Tibial nerve (tissue), 4 donors: ENCODE results near the gene STIM2. TPM values are rescaled to one million over a fixed set of nuclear protein-coding genes. Genes with fewer than 3 reads are reported as not detected.

Experiments
- DNase-seq, 2 donors: peaks; one replicate each; pipeline ENCODE4 v3.0.0-alpha.2; 2019; ENCODE audit warnings: low spot score in 2 of 2
- H3K27ac ChIP-seq, 4 donors: fragments of 200-600 bp; sonication (generic) in 3 of 4; one replicate each; pipeline ENCODE4 v1.5.1; 2017 to 2019; ENCODE audit warnings: mild to moderate bottlenecking in 1 of 4
- H3K27me3 ChIP-seq, 2 donors: fragments of 200-600 bp; sonication (generic) in 1 of 2; one replicate each; pipeline versions ENCODE4 v1.5.1 to v1.6.0; 2017 to 2019
- H3K36me3 ChIP-seq, 3 donors: fragments of 200-600 bp; sonication (generic); one replicate each; pipeline ENCODE4 v1.5.1; 2018 to 2019
- H3K4me1 ChIP-seq, 4 donors: fragments of 200-600 bp; sonication (generic) in 3 of 4; one replicate each; pipeline ENCODE4 v1.5.1; 2017 to 2019
- H3K4me3 ChIP-seq, 4 donors: fragments of 200-600 bp; sonication (generic) in 3 of 4; one replicate each; pipeline ENCODE4 v1.5.1; 2017 to 2019; ENCODE audit warnings: mild to moderate bottlenecking in 1 of 4, moderate library complexity in 1 of 4
- H3K9me3 ChIP-seq, 4 donors: fragments of 200-600 bp; sonication (generic) in 3 of 4; one replicate each; pipeline ENCODE4 v1.5.1; 2017 to 2019
- CTCF ChIP-seq, 5 experiments: fragments of 200-600 bp in 3 of 5; fragments of 450-650 bp in 2 of 5; sonication (generic) in 3 of 5; IDR thresholded peaks; one replicate each; pipeline ENCODE4 v1.5.1; 2016 to 2019; ENCODE audit warnings: antibody characterized with exemption in 5 of 5, mild to moderate bottlenecking in 3 of 5, moderate library complexity in 2 of 5
- EP300 ChIP-seq, 2 donors: sonication (generic); formaldehyde crosslinking; IDR thresholded peaks; one replicate each; pipeline ENCODE4 v1.6.1; 2017; ENCODE audit warnings: antibody characterized with exemption in 2 of 2, mild to moderate bottlenecking in 1 of 2
- POLR2A ChIP-seq, 2 donors: fragments of 450-650 bp; IDR thresholded peaks; one replicate each; pipeline ENCODE4 v1.6.1; 2017; ENCODE audit warnings: antibody characterized with exemption in 2 of 2, mild to moderate bottlenecking in 2 of 2, moderate library complexity in 2 of 2
- WGBS, 2 donors: methylation state at CpG; one replicate each; pipeline ENCODE4 v1.1.5; 2018; 5-methylcytosine and 5-hydroxymethylcytosine counted together
- total RNA-seq, 4 donors: library from RNA; depleted of rRNA; stranded (reverse); fragments of >200 nt; gene quantifications; one replicate each; pipeline ENCODE4 v1.1.0, GENCODE V29; 2016

STIM2 gene
- total RNA-seq, 4 donors from 2014 or later, result 20.1 to 26.2 (median 21.8) TPM

- Histone ChIP-seq H3K9me3 (peaks cover 0 to 16% (median 0%) of the 10 kb centered on the region in 4 donors), H3K36me3 (no peaks in the 10 kb centered on the region), H3K27me3 (no peaks in the 10 kb centered on the region), H3K4me3 (no peak overlapping the region), H3K27ac (no peak overlapping the region), H3K4me1 (no peaks in the 10 kb centered on the region)
- TF ChIP-seq EP300 (IDR thresholded peaks at IDR 0.05), result no peak
- TF ChIP-seq POLR2A (IDR thresholded peaks at IDR 0.05), result no peak
- TF ChIP-seq CTCF (IDR thresholded peaks at IDR 0.05), result no peak
- 75 to 88% methylated on average over 3 to 6 of the region's 6 CpGs for WGBS, 2 donors
- DNase-seq, result no peak
Observed at GRCh38 chr4:27040356-27040755, 179.7 kb downstream of the STIM2 start.

- WGBS, 2 donors, result 49 to 60% methylated on average over 2 of the region's 2 CpGs
- TF ChIP-seq EP300 (IDR thresholded peaks at IDR 0.05) (no peak), CTCF (IDR thresholded peaks at IDR 0.05) (no peak), POLR2A (IDR thresholded peaks at IDR 0.05) (no peak)
- no peaks in the 10 kb centered on the region for H3K27me3 ChIP-seq
- H3K4me3 ChIP-seq, result no peak overlapping the region
- H3K4me1 ChIP-seq, result no peaks in the 10 kb centered on the region
- peaks cover 0 to 7% (median 0%) of the 10 kb centered on the region in 4 donors for H3K9me3 ChIP-seq
- no peak overlapping the region for H3K27ac ChIP-seq
- DNase-seq, result no peak
- H3K36me3 ChIP-seq, result no peaks in the 10 kb centered on the region
Observed at GRCh38 chr4:27042411-27042810, 181.8 kb downstream of the STIM2 start.

GRCh38 chr4:27043200-27043599, 182.6 kb downstream of the STIM2 start:
- H3K27me3 ChIP-seq, result no peaks in the 10 kb centered on the region
- H3K36me3 ChIP-seq, result no peaks in the 10 kb centered on the region
- H3K9me3 ChIP-seq, result peaks cover 0 to 7% (median 0%) of the 10 kb centered on the region in 4 donors
- peaks cover 0 to 2% (median 0%) of the 10 kb centered on the region in 4 donors for H3K4me1 ChIP-seq
- DNase-seq, result no peak
- H3K4me3 ChIP-seq, result no peak overlapping the region
- WGBS, 2 donors, result 73 to 85% methylated on average over 1 of the region's 1 CpG
- H3K27ac ChIP-seq, result no peak overlapping the region
- no peak for TF ChIP-seq EP300 (IDR thresholded peaks at IDR 0.05)
- no peak for TF ChIP-seq POLR2A (IDR thresholded peaks at IDR 0.05)
- no peak for TF ChIP-seq CTCF (IDR thresholded peaks at IDR 0.05)

GRCh38 chr4:27046851-27047250, 186.2 kb downstream of the STIM2 start:
- Histone ChIP-seq H3K4me1 (peaks cover 0 to 12% (median 0%) of the 10 kb centered on the region in 4 donors), H3K27ac (no peak overlapping the region), H3K4me3 (no peak overlapping the region), H3K27me3 (no peaks in the 10 kb centered on the region), H3K36me3 (no peaks in the 10 kb centered on the region), H3K9me3 (peaks cover 0 to 7% (median 0%) of the 10 kb centered on the region in 4 donors)
- no peak for DNase-seq
- 21 to 30% methylated on average over 1 of the region's 1 CpG for WGBS, 2 donors
- no peak for TF ChIP-seq EP300 (IDR thresholded peaks at IDR 0.05)
- TF ChIP-seq CTCF (IDR thresholded peaks at IDR 0.05), result no peak
- no peak for TF ChIP-seq POLR2A (IDR thresholded peaks at IDR 0.05)

GRCh38 chr4:27048429-27049238, 188.0 kb downstream of the STIM2 start:
- no peak for DNase-seq
- Histone ChIP-seq H3K4me1 (peaks cover 0 to 12% (median 0%) of the 10 kb centered on the region in 4 donors), H3K27ac (no peak overlapping the region), H3K36me3 (no peaks in the 10 kb centered on the region), H3K9me3 (peaks cover 0 to 6% (median 0%) of the 10 kb centered on the region in 4 donors), H3K27me3 (no peaks in the 10 kb centered on the region), H3K4me3 (peak overlapping the region in 3 of 4 donors; percentile 8 to 41 (median 14))
- WGBS, 2 donors, result 14 to 15% methylated on average over 19 of the region's 19 CpGs
- TF ChIP-seq CTCF (IDR thresholded peaks at IDR 0.05), result peak; percentile 65 to 80 (median 76)
- no peak for TF ChIP-seq POLR2A (IDR thresholded peaks at IDR 0.05)
- TF ChIP-seq EP300 (IDR thresholded peaks at IDR 0.05), result no peak
